Urinary bladder (tissue), 4 donors: ENCODE data around the gene SETX. TPM values are rescaled to one million over a fixed set of nuclear protein-coding genes. Genes with fewer than 3 reads are reported as not detected.

ENCODE experiments used
- DNase-seq: peaks from one replicate; pipeline ENCODE4 v3.0.0-alpha.2; 2015; ENCODE audit errors: extremely low spot score
- H3K27ac ChIP-seq: one replicate; pipeline ENCODE4 v1.5.1; 2013; ENCODE audit warnings: low read depth, mild to moderate bottlenecking, moderate library complexity
- H3K36me3 ChIP-seq: one replicate; pipeline ENCODE4 v1.6.1; 2013; ENCODE audit warnings: mild to moderate bottlenecking, moderate library complexity; ENCODE audit not compliant: insufficient read depth
- H3K4me1 ChIP-seq: one replicate; pipeline ENCODE4 v1.6.1; 2013; ENCODE audit warnings: mild to moderate bottlenecking, moderate library complexity; ENCODE audit not compliant: insufficient read depth
- H3K4me3 ChIP-seq: one replicate; pipeline ENCODE4 v1.5.1; 2013; ENCODE audit warnings: low read depth, low read length
- WGBS: extraction: QIAGEN DNeasy Blood & Tissue Kit; methylation state at CpG from one replicate; pipeline ENCODE4 v1.1.7; 2013; 5-methylcytosine and 5-hydroxymethylcytosine counted together
- polyA plus RNA-seq: library from polyadenylated mRNA; stranded (reverse); fragments of 200-250 nt; gene quantifications from one replicate; pipeline ENCODE4 v1.2.3, GENCODE V29; 2013
- total RNA-seq: library from RNA; depleted of rRNA; stranded (reverse); fragments of >200 nt; gene quantifications from one replicate; pipeline ENCODE4 v1.2.3, GENCODE V29; 2014
- donor health status: healthy with polysubstance abuse.
- donor health status: healthy.

Gene SETX
- total and polyA plus RNA-seq, 2 donors, result 23.7 to 128 TPM

- 90% methylated on average over 34 of the region's 34 CpGs for WGBS
Observed at GRCh38 chr9:132226571-132227430, 128.0 kb downstream of the SETX start.

GRCh38 chr9:132224645-132225044 is 130.1 kb downstream of the SETX start:
- H3K27ac ChIP-seq, result no peak overlapping the region
- no peaks in the 10 kb centered on the region for H3K4me1 ChIP-seq
- DNase-seq, result no peak
- H3K4me3 ChIP-seq, result no peak overlapping the region
- no peaks in the 10 kb centered on the region for H3K36me3 ChIP-seq
- WGBS, result 62% methylated on average over 3 of the region's 3 CpGs

More at GRCh38 chr9:132226571-132227430, 128.0 kb downstream of the SETX start:
- Histone ChIP-seq H3K36me3 (no peaks in the 10 kb centered on the region), H3K4me1 (no peaks in the 10 kb centered on the region), H3K27ac (no peak overlapping the region), H3K4me3 (no peak overlapping the region)
- DNase-seq, result no peak

GRCh38 chr9:132221941-132222340 is 132.8 kb downstream of the SETX start:
- Histone ChIP-seq H3K4me1 (no peaks in the 10 kb centered on the region), H3K27ac (no peak overlapping the region), H3K36me3 (no peaks in the 10 kb centered on the region), H3K4me3 (no peak overlapping the region)
- WGBS, result 92% methylated on average over 6 of the region's 6 CpGs
- DNase-seq, result no peak

DNA sequence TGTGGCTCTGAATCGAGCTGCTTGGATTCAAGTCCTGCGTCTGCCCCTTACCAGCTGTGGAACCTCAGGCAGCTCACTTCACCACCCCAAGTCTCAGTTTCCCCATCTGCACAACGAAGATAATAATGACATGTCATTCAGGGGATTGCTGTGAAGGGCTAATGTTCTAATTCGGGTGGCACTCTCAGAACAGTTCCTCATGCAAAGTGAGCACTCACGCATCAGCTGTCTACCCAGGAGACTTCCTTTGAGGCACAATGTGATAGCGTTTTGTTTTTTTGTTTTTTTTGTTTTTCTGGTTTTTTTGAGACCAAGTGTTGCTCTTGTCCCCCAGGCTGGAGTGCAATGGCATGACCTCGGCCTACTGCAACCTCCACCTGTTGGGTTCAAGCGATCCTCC is 136.6 kb downstream of the SETX start:
- 88% methylated on average over 8 of the region's 8 CpGs for WGBS
- Histone ChIP-seq H3K4me3 (no peak overlapping the region), H3K4me1 (no peaks in the 10 kb centered on the region), H3K36me3 (no peaks in the 10 kb centered on the region), H3K27ac (no peak overlapping the region)
- no peak for DNase-seq

DNA sequence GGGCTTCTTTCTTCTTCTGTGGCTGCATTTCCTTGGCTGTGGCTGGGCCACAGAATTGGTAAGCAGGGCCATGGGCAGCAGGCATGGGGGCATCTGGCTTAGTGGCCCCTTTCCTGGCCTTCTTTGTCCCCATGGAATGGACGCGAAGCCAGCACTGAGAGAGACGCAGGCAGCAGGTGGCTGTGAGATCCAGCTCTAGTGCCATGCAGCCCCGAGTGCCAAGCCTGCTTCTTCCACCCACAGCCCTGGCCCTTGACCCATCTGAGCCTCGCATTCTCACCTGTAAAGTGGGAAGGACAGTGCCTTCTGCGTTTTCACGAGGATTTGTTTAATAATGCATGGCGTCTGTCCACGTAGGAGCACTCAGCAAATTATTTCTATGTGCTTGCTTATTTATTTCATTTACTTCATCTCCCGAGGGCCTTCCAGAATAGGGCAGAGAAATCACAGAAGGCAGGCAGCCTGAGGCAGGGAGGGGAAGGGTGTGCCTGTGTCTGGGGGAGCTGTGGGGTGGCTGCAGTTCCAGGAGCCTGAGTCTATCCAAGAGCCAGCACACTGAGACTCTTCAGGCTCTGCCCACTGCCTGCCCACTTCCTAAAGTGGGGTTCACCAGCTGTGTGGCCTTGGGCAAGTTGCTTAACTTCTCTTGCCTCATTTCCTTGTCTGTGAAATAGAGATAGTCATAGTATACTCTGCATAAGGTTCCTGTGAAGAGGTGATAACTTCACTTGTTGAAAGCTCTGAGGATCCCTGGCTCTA is 137.7 kb downstream of the SETX start:
- Histone ChIP-seq H3K27ac (no peak overlapping the region), H3K4me3 (no peak overlapping the region), H3K36me3 (no peaks in the 10 kb centered on the region), H3K4me1 (no peaks in the 10 kb centered on the region)
- WGBS, result 73% methylated on average over 10 of the region's 10 CpGs
- DNase-seq, result no peak

GRCh38 chr9:132214027-132214622 is 140.7 kb downstream of the SETX start:
- Histone ChIP-seq H3K4me1 (no peaks in the 10 kb centered on the region), H3K4me3 (no peak overlapping the region), H3K27ac (no peak overlapping the region), H3K36me3 (no peaks in the 10 kb centered on the region)
- DNase-seq, result peak; percentile 41
- 8% methylated on average over 18 of the region's 18 CpGs for WGBS

GRCh38 chr9:132211570-132211969 is 143.2 kb downstream of the SETX start:
- Histone ChIP-seq H3K36me3 (no peaks in the 10 kb centered on the region), H3K4me1 (no peaks in the 10 kb centered on the region), H3K27ac (no peak overlapping the region), H3K4me3 (no peak overlapping the region)
- no peak for DNase-seq
- WGBS, result 91% methylated on average over 7 of the region's 7 CpGs

Other genes with a start within 250 kb of the SETX start
- 2.8 TPM for gene NTNG2, start 192.9 kb downstream of the SETX start, total RNA-seq
- gene NTNG2, start 192.9 kb downstream of the SETX start, polyA plus RNA-seq, result 2.3 TPM
- 9.8 TPM for gene TTF1, start 51.9 kb upstream of the SETX start, total RNA-seq
- 16.3 TPM for gene TTF1, start 51.9 kb upstream of the SETX start, polyA plus RNA-seq
- gene CFAP77, start 55.2 kb upstream of the SETX start, total RNA-seq, result not detected
- not detected for gene CFAP77, start 55.2 kb upstream of the SETX start, polyA plus RNA-seq
- gene BARHL1, start 227.6 kb upstream of the SETX start, total RNA-seq, result not detected
- not detected for gene BARHL1, start 227.6 kb upstream of the SETX start, polyA plus RNA-seq